Retinal pigment epithelial cell (primary cell): ENCODE data around the gene MAMDC2.

Source experiments
- DNase-seq: peaks from one replicate; pipeline ENCODE4 v3.0.0-alpha.2; 2010; ENCODE audit warnings: low read depth
- H3K4me3 ChIP-seq: 2 replicates; pipeline ENCODE4 v1.5.1; 2011; ENCODE audit warnings: mild to moderate bottlenecking, low read length, control low read depth, moderate library complexity
- TF ChIP-seq, protein P1 (sequence below): conservative IDR thresholded peaks from 2 replicates; pipeline ENCODE4 v1.5.1; 2011; ENCODE audit warnings: low read depth, low read length, control low read depth, inconsistent platforms

Gene MAMDC2

DNA sequence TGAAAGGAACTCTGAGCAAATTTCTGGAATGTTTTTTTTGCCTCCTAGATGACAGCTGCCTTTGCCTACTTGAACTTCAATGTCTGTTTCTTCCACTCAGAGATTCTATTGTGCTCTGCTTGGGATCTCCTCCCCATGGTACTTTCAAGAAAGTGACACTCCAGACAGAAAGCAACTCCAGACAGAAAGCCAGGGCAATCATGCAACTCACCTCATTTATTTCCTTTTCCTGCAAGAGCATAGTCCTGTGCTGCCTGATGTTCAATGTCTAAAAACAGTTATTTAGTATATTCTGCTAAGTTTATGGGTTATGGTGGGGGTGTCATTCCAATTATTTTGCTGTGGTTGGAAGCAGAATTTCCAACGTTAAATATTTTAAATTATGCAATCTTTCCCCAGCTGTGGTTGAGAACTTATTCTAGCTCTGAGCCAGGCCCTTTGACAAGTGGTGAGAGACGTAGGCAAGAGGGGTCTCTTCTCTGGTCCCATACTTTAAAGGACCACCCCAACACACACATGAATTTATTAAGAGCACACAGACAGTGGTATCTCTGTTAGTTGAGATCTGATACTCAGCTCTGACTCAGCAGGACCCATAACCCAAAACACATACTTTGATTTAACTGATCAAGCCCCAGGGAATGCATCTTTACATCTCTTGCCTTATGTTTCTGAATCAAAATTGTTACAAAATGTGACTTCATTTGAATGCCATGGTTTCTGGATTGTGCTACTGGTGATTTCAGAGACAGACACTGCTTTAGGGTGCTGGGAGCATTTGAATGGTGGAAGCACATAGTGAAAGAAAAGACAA is 39.5 kb upstream of the MAMDC2 start:
- TF ChIP-seq, protein P1, sequence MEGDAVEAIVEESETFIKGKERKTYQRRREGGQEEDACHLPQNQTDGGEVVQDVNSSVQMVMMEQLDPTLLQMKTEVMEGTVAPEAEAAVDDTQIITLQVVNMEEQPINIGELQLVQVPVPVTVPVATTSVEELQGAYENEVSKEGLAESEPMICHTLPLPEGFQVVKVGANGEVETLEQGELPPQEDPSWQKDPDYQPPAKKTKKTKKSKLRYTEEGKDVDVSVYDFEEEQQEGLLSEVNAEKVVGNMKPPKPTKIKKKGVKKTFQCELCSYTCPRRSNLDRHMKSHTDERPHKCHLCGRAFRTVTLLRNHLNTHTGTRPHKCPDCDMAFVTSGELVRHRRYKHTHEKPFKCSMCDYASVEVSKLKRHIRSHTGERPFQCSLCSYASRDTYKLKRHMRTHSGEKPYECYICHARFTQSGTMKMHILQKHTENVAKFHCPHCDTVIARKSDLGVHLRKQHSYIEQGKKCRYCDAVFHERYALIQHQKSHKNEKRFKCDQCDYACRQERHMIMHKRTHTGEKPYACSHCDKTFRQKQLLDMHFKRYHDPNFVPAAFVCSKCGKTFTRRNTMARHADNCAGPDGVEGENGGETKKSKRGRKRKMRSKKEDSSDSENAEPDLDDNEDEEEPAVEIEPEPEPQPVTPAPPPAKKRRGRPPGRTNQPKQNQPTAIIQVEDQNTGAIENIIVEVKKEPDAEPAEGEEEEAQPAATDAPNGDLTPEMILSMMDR: no peak
- H3K4me3 ChIP-seq: no peak overlapping the region
- DNase-seq: no peak

GRCh38 chr9:70006306-70006705 is 37.3 kb upstream of the MAMDC2 start:
- TF ChIP-seq, protein P1: no peak
- no peak for DNase-seq
- H3K4me3 ChIP-seq: no peak overlapping the region

DNA sequence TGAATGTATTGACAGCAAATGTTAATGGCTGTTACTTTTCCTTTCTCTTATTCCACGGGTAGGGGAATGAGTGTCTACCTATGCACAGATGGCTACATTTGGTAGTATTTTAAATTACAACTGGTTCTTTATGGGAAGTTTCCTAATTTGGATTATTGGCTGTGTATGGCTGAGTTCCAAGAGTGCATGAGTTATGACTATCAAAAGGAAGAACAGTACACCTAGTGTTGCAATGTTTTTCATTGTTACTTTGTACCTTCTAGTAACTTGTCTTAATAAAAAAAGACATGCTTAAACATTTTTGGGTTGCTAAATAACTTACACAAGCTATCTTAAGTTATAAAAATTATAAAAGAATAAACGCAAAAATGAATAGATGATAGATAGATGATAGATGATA is 35.8 kb upstream of the MAMDC2 start:
- H3K4me3 ChIP-seq: no peak overlapping the region
- TF ChIP-seq, protein P1: no peak
- no peak for DNase-seq

- no peak overlapping the region for H3K4me3 ChIP-seq
- TF ChIP-seq, protein P1: no peak
- no peak for DNase-seq
Measured at GRCh38 chr9:70010015-70010414, 33.6 kb upstream of the MAMDC2 start.

DNA sequence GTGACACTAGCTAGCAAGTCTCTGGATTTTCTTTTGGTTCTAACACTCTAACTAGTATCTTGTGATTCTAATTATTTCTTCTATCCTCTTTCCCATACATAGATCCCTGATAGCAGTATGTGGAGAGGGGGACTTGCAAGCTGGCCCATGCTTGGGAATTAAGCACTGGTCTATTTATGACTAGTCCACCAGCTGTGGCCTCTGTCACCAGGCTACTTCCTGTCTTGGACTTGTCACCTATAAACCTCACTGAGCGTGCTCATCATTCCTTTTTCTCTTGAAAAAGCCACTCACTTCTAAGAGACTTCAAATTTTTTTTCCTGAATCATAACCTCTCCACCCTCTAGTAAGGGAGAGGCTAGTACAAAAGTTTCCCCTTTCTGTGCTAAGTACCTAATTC is 32.3 kb upstream of the MAMDC2 start:
- no peak overlapping the region for H3K4me3 ChIP-seq
- TF ChIP-seq, protein P1: no peak
- no peak for DNase-seq

DNA sequence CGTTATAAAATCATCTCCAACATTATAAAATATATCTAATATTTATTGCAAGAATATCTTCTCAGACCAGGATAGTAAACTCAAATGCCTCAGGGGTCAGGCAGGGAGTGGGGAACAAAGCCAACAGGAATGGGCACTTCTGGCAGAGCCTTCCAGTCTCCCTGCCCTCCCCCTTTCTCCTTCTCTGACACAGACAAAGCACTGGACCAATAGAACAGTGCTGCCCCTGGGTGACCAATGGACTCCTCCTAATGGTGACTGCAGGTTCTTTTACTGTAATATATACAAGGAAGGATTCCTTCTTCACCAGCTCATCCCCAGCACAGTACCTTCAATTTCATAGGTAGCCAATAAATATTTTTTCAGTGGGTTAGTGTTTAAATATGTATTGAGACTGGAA is 31.1 kb upstream of the MAMDC2 start:
- no peak for DNase-seq
- TF ChIP-seq, protein P1: no peak
- H3K4me3 ChIP-seq: no peak overlapping the region

- no peak overlapping the region for H3K4me3 ChIP-seq
- TF ChIP-seq, protein P1: no peak
- no peak for DNase-seq
Measured at GRCh38 chr9:70013598-70014196, 30.0 kb upstream of the MAMDC2 start.
